Muscle layer of duodenum (tissue), 2 donors: Measurements from ENCODE around the gene ENPEP.

Experiments
- H3K27ac ChIP-seq: one replicate; pipeline ENCODE4 v1.7.0; 2013; ENCODE audit warnings: mild to moderate bottlenecking, low read length
- H3K27me3 ChIP-seq: one replicate; pipeline ENCODE4 v1.7.0; 2013; ENCODE audit warnings: low read depth, mild to moderate bottlenecking, control low read depth, low read length
- H3K36me3 ChIP-seq, 2 donors: one replicate each; pipeline ENCODE4 v1.7.0; 2013; ENCODE audit warnings: low read length in 2 of 2, control low read depth in 1 of 2, mild to moderate bottlenecking in 1 of 2; ENCODE audit not compliant: insufficient read depth in 2 of 2, control insufficient read depth in 1 of 2
- H3K4me1 ChIP-seq, 2 donors: one replicate each; pipeline ENCODE4 v1.7.0; 2013; ENCODE audit warnings: low read length in 2 of 2, mild to moderate bottlenecking in 2 of 2, control low read depth in 1 of 2, moderate library complexity in 1 of 2; ENCODE audit not compliant: insufficient read depth in 2 of 2, control insufficient read depth in 1 of 2
- H3K4me3 ChIP-seq, 2 donors: one replicate each; pipeline ENCODE4 v1.7.0; 2013; ENCODE audit warnings: low read length in 2 of 2, low read depth in 1 of 2, mild to moderate bottlenecking in 1 of 2
- H3K9me3 ChIP-seq, 2 donors: one replicate each; pipeline ENCODE4 v1.7.0; 2013; ENCODE audit warnings: low read length in 2 of 2, control low read depth in 1 of 2, mild to moderate bottlenecking in 1 of 2; ENCODE audit not compliant: control insufficient read depth in 1 of 2
- donor health status: healthy.

The ENPEP gene

GRCh38 chr4:110610940-110611831, 135.2 kb downstream of the ENPEP start:
- peaks cover 0 to 3% of the 10 kb centered on the region in 2 donors for H3K9me3 ChIP-seq
- H3K4me3 ChIP-seq = peak overlapping the region in 1 of 2 donors; percentile 41
- no peaks in the 10 kb centered on the region for H3K36me3 ChIP-seq
- H3K27ac ChIP-seq = no peak overlapping the region
- H3K4me1 ChIP-seq = peaks cover 0 to 22% of the 10 kb centered on the region in 2 donors
- H3K27me3 ChIP-seq = peaks cover 75% of the 10 kb centered on the region

GRCh38 chr4:110611968-110612447, 136.1 kb downstream of the ENPEP start:
- peak overlapping the region in 1 of 2 donors; percentile 41 for H3K4me3 ChIP-seq
- H3K4me1 ChIP-seq = peaks cover 0 to 22% of the 10 kb centered on the region in 2 donors
- no peaks in the 10 kb centered on the region for H3K36me3 ChIP-seq
- H3K27me3 ChIP-seq = peaks cover 83% of the 10 kb centered on the region
- no peak overlapping the region for H3K27ac ChIP-seq
- H3K9me3 ChIP-seq = peaks cover 0 to 3% of the 10 kb centered on the region in 2 donors

GRCh38 chr4:110612631-110613269, 136.8 kb downstream of the ENPEP start:
- no peak overlapping the region for H3K4me3 ChIP-seq
- peaks cover 0 to 22% of the 10 kb centered on the region in 2 donors for H3K4me1 ChIP-seq
- peaks cover 88% of the 10 kb centered on the region for H3K27me3 ChIP-seq
- H3K36me3 ChIP-seq = no peaks in the 10 kb centered on the region
- peaks cover 0 to 3% of the 10 kb centered on the region in 2 donors for H3K9me3 ChIP-seq
- H3K27ac ChIP-seq = no peak overlapping the region

- no peaks in the 10 kb centered on the region for H3K36me3 ChIP-seq
- H3K4me1 ChIP-seq = peaks cover 0 to 22% of the 10 kb centered on the region in 2 donors
- peaks cover 91% of the 10 kb centered on the region for H3K27me3 ChIP-seq
- H3K27ac ChIP-seq = no peak overlapping the region
- H3K4me3 ChIP-seq = no peak overlapping the region
- peaks cover 1 to 5% of the 10 kb centered on the region in 2 donors for H3K9me3 ChIP-seq
Observed at GRCh38 chr4:110613745-110614144, 137.8 kb downstream of the ENPEP start.

GRCh38 chr4:110614173-110614963, 138.4 kb downstream of the ENPEP start:
- H3K4me3 ChIP-seq = no peak overlapping the region
- peaks cover 93% of the 10 kb centered on the region for H3K27me3 ChIP-seq
- peaks cover 4 to 9% of the 10 kb centered on the region in 2 donors for H3K9me3 ChIP-seq
- H3K4me1 ChIP-seq = peaks cover 0 to 27% of the 10 kb centered on the region in 2 donors
- H3K36me3 ChIP-seq = no peaks in the 10 kb centered on the region
- no peak overlapping the region for H3K27ac ChIP-seq
